K562 (cell line): ENCODE results near the gene DPEP1.

ENCODE experiments used
- HCFC1 ChIP-seq: IDR thresholded peaks from 2 replicates; pipeline ENCODE4 v1.6.1; 2012; ENCODE audit warnings: low read depth, low read length, improper control_type of control experiment
- HOXB6 ChIP-seq: fragments of 250-450 bp; sonication (Bioruptor Pico); IDR thresholded peaks from 2 replicates; pipeline ENCODE4 v1.5.1; 2022; ENCODE audit warnings: mild to moderate bottlenecking, borderline replicate concordance
- NFIX ChIP-seq: fragments of 250-450 bp; sonication (Bioruptor Pico); IDR thresholded peaks from 2 replicates; pipeline ENCODE4 v1.4.0; 2020; ENCODE audit warnings: low read depth, mild to moderate bottlenecking, moderate library complexity
- POLR2A ChIP-seq: fragments of 450-650 bp; conservative IDR thresholded peaks from 2 replicates; pipeline ENCODE4 v1.6.1; 2016
- SNRNP70 ChIP-seq: fragments of 200-400 bp; formaldehyde crosslinking; optimal IDR thresholded peaks from 2 replicates; pipeline ENCODE3; 2017; ENCODE audit warnings: low read depth, low read length
- SRF ChIP-seq, 2 experiments: fragments of 250-450, 450-650 bp in 1 of 2; sonication (Bioruptor Pico) in 1 of 2; sonication (generic) in 1 of 2; formaldehyde crosslinking; IDR thresholded peaks; 2 replicates each; pipeline versions ENCODE4 v1.5.0 to v1.5.1; 2020 to 2022; ENCODE audit warnings: mild to moderate bottlenecking in 1 of 2, missing genetic modification reagents in 1 of 2
- TEAD4 ChIP-seq, 2 experiments: sonication (generic) in 1 of 2; formaldehyde crosslinking in 1 of 2; IDR thresholded peaks; 2 replicates each; pipeline versions ENCODE4 v1.6.1 to v1.8.0; 2012 to 2022; ENCODE audit warnings: borderline replicate concordance in 1 of 2, inconsistent platforms in 1 of 2, low read length in 1 of 2, mild to moderate bottlenecking in 1 of 2, missing genetic modification reagents in 1 of 2
- WHSC1 ChIP-seq: IDR thresholded peaks from one replicate; pipeline ENCODE4 v1.6.1; 2012; ENCODE audit warnings: low read length, control low read depth, inconsistent platforms
- TF ChIP-seq, protein P1 (sequence below): fragments of 450-650 bp; conservative IDR thresholded peaks from 2 replicates; pipeline ENCODE4 v1.6.1; 2016; ENCODE audit warnings: missing genetic modification characterization, low read depth, mild to moderate bottlenecking, missing compliant biosample characterization, moderate library complexity
- TF ChIP-seq, protein P2 (sequence below): sonication (generic); formaldehyde crosslinking; IDR thresholded peaks from 2 replicates; pipeline ENCODE4 v1.8.0; 2022; ENCODE audit warnings: mild to moderate bottlenecking, missing genetic modification reagents
- TF ChIP-seq, protein P3 (sequence below), 2 experiments: fragments of 450-650 bp; IDR thresholded peaks; 2 replicates each; pipeline ENCODE4 v1.6.1; 2016
- TF ChIP-seq, protein P4 (sequence below), 3 experiments: IDR thresholded peaks in 2 of 3; conservative IDR thresholded peaks in 1 of 3; 2 replicates each; pipeline ENCODE4 v1.5.1; 2011 to 2012; ENCODE audit warnings: low read length in 3 of 3, mild to moderate bottlenecking in 3 of 3, control low read depth in 2 of 3, improper control_type of control experiment in 1 of 3, inconsistent platforms in 1 of 3, low read depth in 1 of 3, mixed read lengths in 1 of 3, moderate library complexity in 1 of 3; ENCODE audit not compliant: insufficient read depth in 2 of 3
- TF ChIP-seq, protein P5 (sequence below), 3 experiments: fragments of 200-800 bp in 1 of 3; fragments of 250-450 bp in 1 of 3; fragments of 450-650 bp in 1 of 3; sonication (Bioruptor Pico) in 1 of 3; sonication (Bioruptor generic) in 1 of 3; formaldehyde crosslinking in 1 of 3; IDR thresholded peaks; 2 replicates each; pipeline versions ENCODE4 v1.6.1 to v1.8.0; 2016 to 2022; ENCODE audit warnings: mild to moderate bottlenecking in 2 of 3, missing genetic modification characterization in 2 of 3, missing compliant biosample characterization in 1 of 3, moderate library complexity in 1 of 3
- TF ChIP-seq, protein P6 (sequence below): fragments of 250-450 bp; sonication (Bioruptor Pico); IDR thresholded peaks from 2 replicates; pipeline ENCODE4 v1.8.0; 2022; ENCODE audit warnings: moderate library complexity, mild to moderate bottlenecking, inconsistent platforms

DNA sequence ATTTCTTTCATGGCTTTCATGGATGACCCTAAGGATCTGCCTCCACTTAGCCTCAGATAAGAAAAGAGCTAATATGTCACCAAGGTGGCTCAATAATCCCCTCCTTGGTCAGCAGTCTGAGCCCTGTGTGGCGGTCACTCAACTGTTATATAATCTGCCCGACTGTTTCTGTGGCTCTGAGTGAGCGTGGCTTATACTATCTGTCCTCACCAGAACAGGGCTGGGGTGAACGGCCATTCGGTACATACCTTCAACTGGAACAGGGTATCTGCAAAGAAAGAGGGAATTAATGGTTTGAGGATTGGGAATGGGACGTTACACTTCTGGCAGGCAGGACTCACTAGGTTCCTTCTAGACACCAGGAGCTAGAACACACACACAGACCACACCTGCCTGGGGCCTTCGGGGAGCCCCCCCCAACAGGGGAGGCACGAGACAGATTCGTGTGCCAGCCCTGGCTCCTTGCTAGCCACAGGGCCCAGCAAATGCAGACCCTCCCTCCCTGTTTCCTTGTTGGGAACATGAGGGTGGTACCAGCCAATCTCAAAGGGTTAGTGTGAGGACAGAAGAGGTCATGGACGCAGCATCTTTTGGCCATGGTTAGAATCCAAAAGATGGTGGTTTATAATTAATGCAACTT, 40.3 kb downstream of the DPEP1 start:
- TF ChIP-seq SRF (CRISPR knock-in tag; IDR thresholded peaks at IDR 0.05) (no peak), POLR2A (no peak), HCFC1 (no peak), NFIX (CRISPR knock-in tag) (no peak), SNRNP70 (no peak), TEAD4 (IDR thresholded peaks at IDR 0.05; ENCODE audit: low read length) (no peak), TEAD4 (CRISPR knock-in tag; IDR thresholded peaks at IDR 0.05; ENCODE audit: borderline replicate concordance) (no peak), WHSC1 (no peak), HOXB6 (CRISPR knock-in tag) (no peak)
- TF ChIP-seq, protein P1, sequence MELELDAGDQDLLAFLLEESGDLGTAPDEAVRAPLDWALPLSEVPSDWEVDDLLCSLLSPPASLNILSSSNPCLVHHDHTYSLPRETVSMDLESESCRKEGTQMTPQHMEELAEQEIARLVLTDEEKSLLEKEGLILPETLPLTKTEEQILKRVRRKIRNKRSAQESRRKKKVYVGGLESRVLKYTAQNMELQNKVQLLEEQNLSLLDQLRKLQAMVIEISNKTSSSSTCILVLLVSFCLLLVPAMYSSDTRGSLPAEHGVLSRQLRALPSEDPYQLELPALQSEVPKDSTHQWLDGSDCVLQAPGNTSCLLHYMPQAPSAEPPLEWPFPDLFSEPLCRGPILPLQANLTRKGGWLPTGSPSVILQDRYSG (tag): no peak
- TF ChIP-seq, protein P2, sequence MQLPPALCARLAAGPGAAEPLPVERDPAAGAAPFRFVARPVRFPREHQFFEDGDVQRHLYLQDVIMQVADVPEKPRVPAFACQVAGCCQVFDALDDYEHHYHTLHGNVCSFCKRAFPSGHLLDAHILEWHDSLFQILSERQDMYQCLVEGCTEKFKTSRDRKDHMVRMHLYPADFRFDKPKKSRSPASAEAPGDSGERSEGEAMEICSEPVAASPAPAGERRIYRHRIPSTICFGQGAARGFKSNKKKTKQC (CRISPR knock-in tag): no peak
- TF ChIP-seq, protein P3, sequence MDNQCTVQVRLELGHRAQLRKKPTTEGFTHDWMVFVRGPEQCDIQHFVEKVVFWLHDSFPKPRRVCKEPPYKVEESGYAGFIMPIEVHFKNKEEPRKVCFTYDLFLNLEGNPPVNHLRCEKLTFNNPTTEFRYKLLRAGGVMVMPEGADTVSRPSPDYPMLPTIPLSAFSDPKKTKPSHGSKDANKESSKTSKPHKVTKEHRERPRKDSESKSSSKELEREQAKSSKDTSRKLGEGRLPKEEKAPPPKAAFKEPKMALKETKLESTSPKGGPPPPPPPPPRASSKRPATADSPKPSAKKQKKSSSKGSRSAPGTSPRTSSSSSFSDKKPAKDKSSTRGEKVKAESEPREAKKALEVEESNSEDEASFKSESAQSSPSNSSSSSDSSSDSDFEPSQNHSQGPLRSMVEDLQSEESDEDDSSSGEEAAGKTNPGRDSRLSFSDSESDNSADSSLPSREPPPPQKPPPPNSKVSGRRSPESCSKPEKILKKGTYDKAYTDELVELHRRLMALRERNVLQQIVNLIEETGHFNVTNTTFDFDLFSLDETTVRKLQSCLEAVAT (IDR thresholded peaks at IDR 0.05): no peak
- TF ChIP-seq, protein P4, sequence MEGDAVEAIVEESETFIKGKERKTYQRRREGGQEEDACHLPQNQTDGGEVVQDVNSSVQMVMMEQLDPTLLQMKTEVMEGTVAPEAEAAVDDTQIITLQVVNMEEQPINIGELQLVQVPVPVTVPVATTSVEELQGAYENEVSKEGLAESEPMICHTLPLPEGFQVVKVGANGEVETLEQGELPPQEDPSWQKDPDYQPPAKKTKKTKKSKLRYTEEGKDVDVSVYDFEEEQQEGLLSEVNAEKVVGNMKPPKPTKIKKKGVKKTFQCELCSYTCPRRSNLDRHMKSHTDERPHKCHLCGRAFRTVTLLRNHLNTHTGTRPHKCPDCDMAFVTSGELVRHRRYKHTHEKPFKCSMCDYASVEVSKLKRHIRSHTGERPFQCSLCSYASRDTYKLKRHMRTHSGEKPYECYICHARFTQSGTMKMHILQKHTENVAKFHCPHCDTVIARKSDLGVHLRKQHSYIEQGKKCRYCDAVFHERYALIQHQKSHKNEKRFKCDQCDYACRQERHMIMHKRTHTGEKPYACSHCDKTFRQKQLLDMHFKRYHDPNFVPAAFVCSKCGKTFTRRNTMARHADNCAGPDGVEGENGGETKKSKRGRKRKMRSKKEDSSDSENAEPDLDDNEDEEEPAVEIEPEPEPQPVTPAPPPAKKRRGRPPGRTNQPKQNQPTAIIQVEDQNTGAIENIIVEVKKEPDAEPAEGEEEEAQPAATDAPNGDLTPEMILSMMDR (IDR thresholded peaks at IDR 0.05 in 2 of 3, conservative IDR thresholded peaks at IDR 0.05 in 1 of 3; ENCODE audit: insufficient read depth in 2 of 3, low read depth in 1 of 3, low read length in 3 of 3): no peak
- TF ChIP-seq, protein P5, sequence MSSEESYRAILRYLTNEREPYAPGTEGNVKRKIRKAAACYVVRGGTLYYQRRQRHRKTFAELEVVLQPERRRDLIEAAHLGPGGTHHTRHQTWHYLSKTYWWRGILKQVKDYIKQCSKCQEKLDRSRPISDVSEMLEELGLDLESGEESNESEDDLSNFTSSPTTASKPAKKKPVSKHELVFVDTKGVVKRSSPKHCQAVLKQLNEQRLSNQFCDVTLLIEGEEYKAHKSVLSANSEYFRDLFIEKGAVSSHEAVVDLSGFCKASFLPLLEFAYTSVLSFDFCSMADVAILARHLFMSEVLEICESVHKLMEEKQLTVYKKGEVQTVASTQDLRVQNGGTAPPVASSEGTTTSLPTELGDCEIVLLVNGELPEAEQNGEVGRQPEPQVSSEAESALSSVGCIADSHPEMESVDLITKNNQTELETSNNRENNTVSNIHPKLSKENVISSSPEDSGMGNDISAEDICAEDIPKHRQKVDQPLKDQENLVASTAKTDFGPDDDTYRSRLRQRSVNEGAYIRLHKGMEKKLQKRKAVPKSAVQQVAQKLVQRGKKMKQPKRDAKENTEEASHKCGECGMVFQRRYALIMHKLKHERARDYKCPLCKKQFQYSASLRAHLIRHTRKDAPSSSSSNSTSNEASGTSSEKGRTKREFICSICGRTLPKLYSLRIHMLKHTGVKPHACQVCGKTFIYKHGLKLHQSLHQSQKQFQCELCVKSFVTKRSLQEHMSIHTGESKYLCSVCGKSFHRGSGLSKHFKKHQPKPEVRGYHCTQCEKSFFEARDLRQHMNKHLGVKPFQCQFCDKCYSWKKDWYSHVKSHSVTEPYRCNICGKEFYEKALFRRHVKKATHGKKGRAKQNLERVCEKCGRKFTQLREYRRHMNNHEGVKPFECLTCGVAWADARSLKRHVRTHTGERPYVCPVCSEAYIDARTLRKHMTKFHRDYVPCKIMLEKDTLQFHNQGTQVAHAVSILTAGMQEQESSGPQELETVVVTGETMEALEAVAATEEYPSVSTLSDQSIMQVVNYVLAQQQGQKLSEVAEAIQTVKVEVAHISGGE (CRISPR knock-in tag; IDR thresholded peaks at IDR 0.05): no peak
- TF ChIP-seq, protein P6, sequence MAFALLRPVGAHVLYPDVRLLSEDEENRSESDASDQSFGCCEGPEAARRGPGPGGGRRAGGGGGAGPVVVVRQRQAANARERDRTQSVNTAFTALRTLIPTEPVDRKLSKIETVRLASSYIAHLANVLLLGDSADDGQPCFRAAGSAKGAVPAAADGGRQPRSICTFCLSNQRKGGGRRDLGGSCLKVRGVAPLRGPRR (CRISPR knock-in tag): no peak
